ENCODE measurements around the gene STK10.
A peak's percentile ranks its signal among the peaks of the same experiment; 100 is the strongest.
"Not testable (repeated sequence)": the region's sequence is repeated elsewhere in the genome, so short reads cannot be mapped to it uniquely, and the experiment has no call there.

STK10 gene

DNA sequence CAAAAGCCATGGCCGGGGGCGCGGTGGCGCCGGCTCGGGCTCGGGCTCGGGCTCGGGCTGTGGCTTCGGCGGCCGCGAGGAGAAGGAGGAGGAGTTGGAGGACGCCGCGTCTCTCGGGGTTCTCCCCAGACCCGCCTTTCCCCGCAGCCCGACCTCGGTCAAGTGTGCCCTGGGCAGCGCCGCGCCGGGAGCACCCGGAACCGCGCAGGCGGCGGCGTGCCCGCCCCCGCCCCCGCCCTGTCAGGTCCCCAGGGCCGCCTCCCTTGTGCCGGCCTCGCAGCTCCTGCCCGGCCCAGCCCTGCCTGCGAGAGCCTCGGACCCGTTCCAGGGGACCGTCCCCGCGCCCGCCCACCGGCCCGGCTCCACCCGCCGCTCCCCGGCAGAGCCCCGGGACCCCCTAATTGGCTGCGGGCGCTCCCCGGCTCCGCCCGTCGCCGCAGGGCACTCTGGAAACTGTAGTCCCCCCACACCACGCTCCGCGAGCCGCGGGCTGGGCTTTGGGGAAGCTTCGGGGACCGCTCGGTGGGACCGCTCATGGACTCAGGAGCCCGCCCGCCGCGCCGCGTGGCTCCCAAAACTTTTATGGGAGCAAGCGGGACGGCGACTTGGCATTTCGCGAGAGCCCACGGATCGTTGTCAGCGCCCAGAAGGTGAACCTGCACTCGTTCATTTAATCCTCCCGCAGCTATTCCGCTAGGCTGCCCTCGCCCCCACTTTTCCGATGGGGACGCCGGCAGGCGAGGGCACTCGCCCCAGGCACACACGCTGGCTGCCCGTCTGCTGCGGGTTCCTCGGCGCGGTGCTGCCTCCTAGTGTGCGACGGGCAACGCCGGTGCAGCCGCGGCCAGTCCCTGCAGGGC lies at the start of gene STK10:
TSS of gene STK10 (minus strand) at position 192 of the 860 bp plus-strand sequence. CDS start at position 10, 182 bp downstream.
- peak within 1 kb of the TSS; percentile 80 to 97 (median 89) for H3K27ac ChIP-seq
- H3K4me3 ChIP-seq, result peak within 1 kb of the TSS; percentile 61 to 94 (median 77)

DNA sequence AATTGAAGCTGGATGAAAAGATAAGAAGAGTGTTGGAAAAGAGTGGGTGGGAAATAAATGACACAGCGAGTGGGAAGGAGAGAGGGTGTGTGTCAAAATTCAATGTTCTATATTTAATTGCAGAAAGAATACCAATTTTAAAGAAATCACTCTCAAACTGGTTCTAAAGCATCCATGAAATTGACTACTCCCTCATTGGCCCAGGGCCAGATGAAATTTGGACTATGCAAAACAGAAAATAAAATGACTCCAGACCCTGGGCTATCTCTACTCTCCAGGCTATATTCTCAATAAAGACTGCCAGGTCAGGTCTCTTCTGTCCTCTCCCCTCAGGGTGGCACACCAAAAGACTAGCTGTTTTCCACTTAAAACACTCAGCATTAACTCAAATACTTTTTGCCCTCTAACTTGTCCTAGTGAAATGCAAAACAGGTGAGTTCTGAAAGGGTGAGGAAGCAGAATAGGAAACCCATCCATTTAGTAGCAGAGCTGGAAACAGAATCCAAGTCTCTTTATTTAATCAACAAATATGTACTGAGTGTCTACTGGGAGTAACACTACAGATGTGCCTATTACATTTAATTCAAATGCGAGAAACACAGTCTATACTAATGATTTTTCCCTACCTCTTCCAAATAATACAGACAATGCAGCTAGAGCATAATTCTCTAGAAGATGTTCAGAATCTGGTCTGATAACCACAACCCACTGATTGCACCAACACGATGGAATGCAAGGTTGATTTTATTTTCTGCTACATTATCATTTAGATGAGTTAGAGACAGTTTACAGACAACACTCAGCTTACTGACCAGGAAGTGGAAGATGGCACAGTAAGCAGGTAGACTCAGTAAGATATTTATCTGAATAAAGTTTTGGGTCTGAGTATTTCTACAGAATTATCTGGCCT lies 48.1 kb upstream of the STK10 start:
- no peak overlapping the region for H3K27ac ChIP-seq
- H3K4me3 ChIP-seq, result no peak overlapping the region

GRCh38 chr5:172235132-172235780 lies 47.2 kb upstream of the STK10 start:
- no peak overlapping the region for H3K4me3 ChIP-seq
- no peak overlapping the region for H3K27ac ChIP-seq

DNA sequence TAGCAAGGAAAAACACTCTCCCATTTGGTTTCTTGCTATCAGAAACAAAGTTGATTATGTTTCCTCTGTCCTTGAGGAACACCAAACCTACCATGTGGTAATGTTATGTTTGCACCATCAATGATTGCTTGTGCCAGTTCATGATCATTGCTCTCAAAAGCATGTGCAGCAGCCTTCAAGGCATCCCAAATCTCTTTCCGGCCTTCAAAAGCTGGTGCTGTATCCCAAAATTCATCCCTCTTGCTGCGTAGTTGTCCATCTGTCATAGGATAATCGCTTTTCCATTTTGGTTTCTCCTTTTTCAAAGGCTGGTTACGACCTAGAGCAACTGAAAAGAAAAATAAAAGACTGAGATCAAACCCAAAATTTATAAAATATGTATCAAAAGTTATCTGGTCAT lies 46.0 kb upstream of the STK10 start:
- H3K4me3 ChIP-seq, result no peak overlapping the region
- no peak overlapping the region for H3K27ac ChIP-seq

DNA sequence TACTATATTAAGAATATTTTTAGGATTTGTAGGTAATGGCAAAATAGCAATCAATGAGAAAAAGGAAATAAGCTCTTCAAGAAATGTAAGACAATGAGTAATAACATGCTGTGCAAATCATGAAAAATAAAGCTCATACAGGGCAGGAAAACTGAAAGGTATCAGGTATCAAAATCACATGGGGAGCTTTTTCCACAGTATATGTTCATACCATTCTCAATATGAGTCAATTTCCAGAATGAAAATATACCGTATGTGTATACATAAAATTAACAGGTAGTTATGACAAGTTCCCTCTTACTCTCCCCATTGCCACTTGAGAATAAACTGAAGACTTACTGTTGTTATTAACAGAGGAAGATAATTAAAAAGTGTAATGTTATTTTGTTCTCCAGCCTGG lies 41.9 kb upstream of the STK10 start:
- no peak overlapping the region for H3K27ac ChIP-seq
- H3K4me3 ChIP-seq, result no peak overlapping the region

DNA sequence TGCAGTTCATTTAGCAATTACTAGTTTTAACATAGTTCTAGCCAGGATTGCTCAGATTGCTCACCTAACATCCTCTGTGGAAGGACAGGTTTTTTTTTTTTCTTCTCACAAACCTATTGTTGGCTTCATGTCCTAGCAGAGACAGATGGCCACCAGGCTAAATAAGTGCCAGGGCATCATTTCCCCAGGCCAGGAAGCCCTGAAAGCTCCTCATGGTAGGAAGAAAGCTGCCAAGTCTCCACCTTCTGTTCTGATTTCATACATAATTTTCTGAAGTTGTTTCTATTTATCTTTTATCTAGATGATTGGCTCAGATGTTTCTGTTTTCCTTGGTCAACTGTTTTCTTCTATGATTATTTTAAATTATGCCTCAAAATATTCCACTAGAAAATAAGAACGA lies 37.0 kb upstream of the STK10 start:
- H3K27ac ChIP-seq, result no peak overlapping the region
- no peak overlapping the region for H3K4me3 ChIP-seq

DNA sequence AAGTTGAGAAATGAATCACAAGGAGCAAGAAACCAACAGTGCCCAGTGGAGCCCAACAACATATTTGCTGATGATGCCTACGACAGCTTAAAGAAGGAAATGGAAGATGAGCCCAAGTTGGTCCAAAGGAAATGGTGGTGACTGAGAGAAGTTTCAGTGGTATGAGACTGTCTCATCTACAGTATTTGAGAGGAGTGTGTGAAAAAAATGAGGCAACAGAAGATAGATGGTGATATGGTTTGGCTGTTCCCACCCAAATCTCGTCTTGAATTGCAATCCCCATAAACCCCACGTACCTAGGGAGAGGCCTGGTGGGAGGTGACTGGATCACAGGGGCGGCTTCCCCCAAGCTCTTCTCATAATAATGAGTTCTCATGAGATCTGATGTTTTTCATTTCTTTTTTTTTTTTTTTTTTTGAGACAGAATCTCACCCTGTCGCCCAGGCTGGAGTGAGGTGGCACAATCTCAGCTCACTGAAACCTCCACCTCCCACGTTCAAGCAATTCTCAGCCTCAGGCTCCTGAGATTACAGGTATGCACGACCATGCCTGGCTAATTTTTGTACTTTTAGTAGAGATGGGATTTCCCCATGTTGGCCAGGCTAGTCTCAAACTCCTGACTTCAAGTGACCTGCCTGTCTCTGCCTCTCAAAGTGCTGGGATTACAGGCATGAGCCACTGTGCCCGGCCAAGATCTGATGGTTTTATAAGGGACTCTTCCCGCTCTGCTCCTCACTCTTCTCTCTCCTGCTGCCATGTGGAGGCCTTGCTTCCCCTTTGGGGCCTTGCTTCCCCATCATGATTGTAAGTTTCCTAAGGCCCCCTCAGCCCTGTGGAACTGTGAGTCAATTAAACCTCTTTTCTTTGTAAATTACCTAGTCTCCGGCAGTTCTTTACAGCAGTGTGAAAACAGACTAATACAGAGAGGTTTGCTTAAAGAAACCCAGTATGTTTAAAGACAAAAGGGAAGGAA lies 36.2 kb upstream of the STK10 start:
- Histone ChIP-seq H3K27ac (peak overlapping the region in 1 of 21 experiments; percentile 23), H3K4me3 (no peak overlapping the region)

- Histone ChIP-seq H3K27ac (no peak overlapping the region), H3K4me3 (no peak overlapping the region)
Measured at GRCh38 chr5:172219296-172219695, 31.3 kb upstream of the STK10 start.

DNA sequence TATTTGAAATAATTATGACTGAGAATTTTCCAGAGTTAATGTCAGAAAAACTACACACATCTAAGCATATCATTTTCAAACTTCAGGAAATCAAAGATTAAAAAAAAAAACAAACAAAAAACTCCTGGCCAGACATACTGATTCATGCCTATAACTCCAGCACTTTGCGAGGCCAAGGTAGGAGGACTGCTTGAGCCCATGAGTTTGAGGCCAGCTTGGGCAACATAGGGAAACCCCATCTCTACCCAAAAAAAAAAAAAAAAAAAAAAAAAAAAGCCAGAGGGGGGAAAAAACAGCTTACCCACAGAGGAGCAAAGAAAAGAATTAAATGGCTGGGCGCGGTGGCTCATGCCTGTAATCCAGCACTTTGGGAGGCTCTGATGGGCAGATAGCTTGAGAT lies 28.3 kb upstream of the STK10 start:
- H3K4me3 ChIP-seq, result no peak overlapping the region

GRCh38 chr5:172213126-172213525 lies 25.1 kb upstream of the STK10 start:
- H3K4me3 ChIP-seq, result no peak overlapping the region
- no peak overlapping the region for H3K27ac ChIP-seq

More for the DNA sequence above, 28.3 kb upstream of the STK10 start:
- no peak overlapping the region for H3K27ac ChIP-seq

- Histone ChIP-seq H3K27ac (no peak overlapping the region), H3K4me3 (no peak overlapping the region)
Measured at GRCh38 chr5:172211676-172212075, 23.7 kb upstream of the STK10 start.

- Histone ChIP-seq H3K4me3 (no peak overlapping the region), H3K27ac (no peak overlapping the region)
Measured at GRCh38 chr5:172209714-172210113, 21.7 kb upstream of the STK10 start.

GRCh38 chr5:172207511-172207910 lies 19.5 kb upstream of the STK10 start:
- H3K27ac ChIP-seq, result no peak overlapping the region

GRCh38 chr5:172205984-172206383 lies 18.0 kb upstream of the STK10 start:
- H3K27ac ChIP-seq, result not testable (repeated sequence)

More at GRCh38 chr5:172207511-172207910, 19.5 kb upstream of the STK10 start:
- H3K4me3 ChIP-seq, result no peak overlapping the region

DNA sequence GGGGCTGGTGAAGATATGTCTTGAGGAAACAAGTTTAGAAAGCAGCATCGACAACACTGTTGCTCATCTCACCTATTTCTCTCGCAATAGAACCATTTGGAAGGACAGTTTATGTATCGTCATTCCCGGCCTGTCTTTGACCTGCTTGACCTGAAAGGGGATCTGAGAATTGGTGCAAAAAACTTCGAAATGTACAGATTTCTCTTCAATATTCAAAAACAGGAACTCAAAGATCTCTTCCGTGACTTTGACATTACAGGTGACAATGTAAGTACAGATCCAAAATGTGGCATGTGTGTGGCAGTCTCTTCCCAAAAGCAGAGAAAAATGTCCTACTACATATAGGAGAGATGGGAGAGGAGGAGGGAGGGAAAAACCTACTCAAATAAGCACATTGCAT lies 12.5 kb upstream of the STK10 start:
- H3K4me3 ChIP-seq, result no peak overlapping the region

More at GRCh38 chr5:172205984-172206383, 18.0 kb upstream of the STK10 start:
- not testable (repeated sequence) for H3K4me3 ChIP-seq

DNA sequence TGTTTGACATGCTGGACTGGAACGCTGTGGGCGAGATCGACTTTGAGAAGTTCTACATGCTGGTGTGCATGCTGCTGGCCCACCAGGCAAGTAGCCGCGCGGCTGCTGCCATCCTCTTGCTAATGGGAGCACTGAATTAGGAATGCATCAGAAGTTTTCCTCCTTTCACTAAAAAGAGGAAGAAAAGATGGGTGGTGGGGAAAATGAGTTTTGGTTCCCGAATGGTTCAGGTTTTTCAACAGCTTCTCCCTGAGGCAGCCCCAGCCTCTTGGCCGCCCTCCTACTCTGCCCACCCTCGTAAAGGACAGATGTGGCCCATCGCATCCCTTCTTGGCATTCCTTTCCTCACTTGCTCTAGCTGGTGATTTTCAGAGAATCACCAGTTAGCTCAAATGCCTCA lies 11.4 kb upstream of the STK10 start:
- Histone ChIP-seq H3K27ac (no peak overlapping the region), H3K4me3 (no peak overlapping the region)

More for the DNA sequence above, 12.5 kb upstream of the STK10 start:
- H3K27ac ChIP-seq, result no peak overlapping the region

GRCh38 chr5:172197775-172198174 lies 9.8 kb upstream of the STK10 start:
- not testable (repeated sequence) for H3K27ac ChIP-seq, H3K4me3 ChIP-seq

- no peak overlapping the region for H3K4me3 ChIP-seq
- H3K27ac ChIP-seq, result no peak overlapping the region
Measured at GRCh38 chr5:172194985-172195774, 7.2 kb upstream of the STK10 start.
